Activated T-cell treated with anti-CD3 and anti-CD28 coated beads, Interleukin-2, amount 50 U/mL, for 24 hours (primary cell): ENCODE data around the gene HS2ST1.

ENCODE experiments used
- DNase-seq: peaks from one replicate; pipeline ENCODE4 v3.0.0-alpha.2; 2020
- H3K27ac Mint-ChIP-seq: 2 replicates; pipeline ENCODE4 v1.8.0; 2020; ENCODE audit warnings: mild to moderate bottlenecking, mixed read lengths
- H3K27me3 Mint-ChIP-seq: 2 replicates; pipeline ENCODE4 v1.8.0; 2020; ENCODE audit warnings: mixed read lengths
- H3K36me3 Mint-ChIP-seq: 2 replicates; pipeline ENCODE4 v1.8.0; 2020; ENCODE audit warnings: low read depth, mixed read lengths
- H3K4me1 Mint-ChIP-seq: 2 replicates; pipeline ENCODE4 v1.8.0; 2020; ENCODE audit warnings: low read depth, mixed read lengths
- H3K4me3 Mint-ChIP-seq: 2 replicates; pipeline ENCODE4 v1.8.0; 2020; ENCODE audit warnings: mild to moderate bottlenecking, moderate library complexity, mixed read lengths
- H3K9me3 Mint-ChIP-seq: 2 replicates; pipeline ENCODE4 v1.8.0; 2020; ENCODE audit warnings: mixed read lengths

HS2ST1 gene

GRCh38 chr1:87103074-87103473 lies 188.6 kb downstream of the HS2ST1 start:
- no peaks in the 10 kb centered on the region for H3K4me1 Mint-ChIP-seq
- peaks cover 44% of the 10 kb centered on the region for H3K36me3 Mint-ChIP-seq
- H3K27ac Mint-ChIP-seq = no peak overlapping the region
- no peak for DNase-seq
- no peak overlapping the region for H3K4me3 Mint-ChIP-seq
- H3K9me3 Mint-ChIP-seq = peaks cover 8% of the 10 kb centered on the region
- no peaks in the 10 kb centered on the region for H3K27me3 Mint-ChIP-seq

DNA sequence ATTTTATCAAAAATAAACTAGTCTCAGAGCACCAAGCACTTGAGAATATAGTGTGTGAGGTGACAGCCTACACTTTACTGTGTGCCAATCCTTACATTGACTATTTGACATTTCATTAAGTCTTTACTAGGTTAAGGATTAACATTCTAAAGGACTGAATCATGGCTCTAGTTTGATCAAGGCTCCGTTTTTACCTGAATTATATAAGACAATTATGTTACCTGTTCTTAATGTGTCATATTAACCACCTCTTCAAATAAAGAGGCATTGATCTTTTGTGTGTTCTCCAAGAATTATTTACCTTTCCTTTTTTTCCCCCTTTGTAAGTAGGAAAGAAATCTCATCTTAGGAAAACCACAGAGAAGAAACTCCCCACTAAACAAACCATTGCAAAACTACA lies 189.7 kb downstream of the HS2ST1 start:
- H3K27ac Mint-ChIP-seq = no peak overlapping the region
- H3K4me3 Mint-ChIP-seq = no peak overlapping the region
- no peak for DNase-seq
- H3K4me1 Mint-ChIP-seq = no peaks in the 10 kb centered on the region
- H3K9me3 Mint-ChIP-seq = peaks cover 8% of the 10 kb centered on the region
- peaks cover 41% of the 10 kb centered on the region for H3K36me3 Mint-ChIP-seq
- no peaks in the 10 kb centered on the region for H3K27me3 Mint-ChIP-seq

DNA sequence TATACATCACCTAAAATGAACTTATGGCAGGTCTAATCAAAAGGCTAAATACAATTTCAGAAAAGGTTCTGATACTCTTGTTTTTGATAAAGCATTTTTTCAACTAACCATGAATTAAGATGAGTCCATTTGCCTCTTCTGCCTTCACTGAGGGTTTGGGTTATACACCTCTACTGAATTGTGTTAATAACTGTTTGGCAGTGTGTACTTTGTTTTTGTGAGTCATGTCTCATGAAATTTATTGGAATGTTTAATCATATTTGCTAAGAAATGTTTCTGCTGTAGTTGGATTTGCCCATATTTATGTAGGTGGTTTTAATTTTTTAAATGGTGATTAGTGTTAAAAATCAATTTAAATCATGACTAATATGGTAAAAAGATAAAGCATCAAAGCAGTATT lies 190.5 kb downstream of the HS2ST1 start:
- Mint-ChIP-seq H3K4me3 (no peak overlapping the region), H3K36me3 (peaks cover 34% of the 10 kb centered on the region), H3K4me1 (no peaks in the 10 kb centered on the region), H3K27me3 (no peaks in the 10 kb centered on the region), H3K9me3 (peaks cover 2% of the 10 kb centered on the region), H3K27ac (no peak overlapping the region)
- no peak for DNase-seq

GRCh38 chr1:87106144-87106543 lies 191.7 kb downstream of the HS2ST1 start:
- H3K27me3 Mint-ChIP-seq = no peaks in the 10 kb centered on the region
- no peaks in the 10 kb centered on the region for H3K9me3 Mint-ChIP-seq
- DNase-seq = no peak
- H3K4me3 Mint-ChIP-seq = no peak overlapping the region
- no peak overlapping the region for H3K27ac Mint-ChIP-seq
- no peaks in the 10 kb centered on the region for H3K4me1 Mint-ChIP-seq
- peaks cover 24% of the 10 kb centered on the region for H3K36me3 Mint-ChIP-seq

- H3K9me3 Mint-ChIP-seq = no peaks in the 10 kb centered on the region
- no peak overlapping the region for H3K27ac Mint-ChIP-seq
- no peak for DNase-seq
- peaks cover 19% of the 10 kb centered on the region for H3K36me3 Mint-ChIP-seq
- no peaks in the 10 kb centered on the region for H3K4me1 Mint-ChIP-seq
- H3K4me3 Mint-ChIP-seq = no peak overlapping the region
- no peaks in the 10 kb centered on the region for H3K27me3 Mint-ChIP-seq
Observed at GRCh38 chr1:87106867-87107266, 192.4 kb downstream of the HS2ST1 start.

DNA sequence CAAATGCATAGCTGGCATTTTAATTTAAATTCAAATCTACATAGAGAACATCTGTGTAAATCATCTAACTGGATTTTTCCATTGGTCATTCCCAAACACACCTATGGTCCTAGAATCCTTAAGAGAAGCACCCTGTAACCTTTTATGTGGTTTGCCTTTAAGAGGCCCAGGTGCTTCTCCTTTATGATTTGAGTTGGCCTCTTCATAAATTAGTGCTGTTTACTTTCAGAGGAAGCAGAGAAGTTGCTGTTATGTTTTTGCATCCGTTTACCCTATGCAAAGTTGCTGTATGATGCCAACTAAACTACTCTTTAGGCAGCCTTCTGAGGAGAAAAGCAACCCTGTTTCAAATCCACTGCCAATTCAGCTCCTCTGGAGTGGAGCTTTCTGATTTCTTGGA lies 193.8 kb downstream of the HS2ST1 start:
- Mint-ChIP-seq H3K9me3 (no peaks in the 10 kb centered on the region), H3K27me3 (no peaks in the 10 kb centered on the region), H3K36me3 (peaks cover 19% of the 10 kb centered on the region), H3K4me3 (no peak overlapping the region), H3K27ac (no peak overlapping the region), H3K4me1 (no peaks in the 10 kb centered on the region)
- no peak for DNase-seq

DNA sequence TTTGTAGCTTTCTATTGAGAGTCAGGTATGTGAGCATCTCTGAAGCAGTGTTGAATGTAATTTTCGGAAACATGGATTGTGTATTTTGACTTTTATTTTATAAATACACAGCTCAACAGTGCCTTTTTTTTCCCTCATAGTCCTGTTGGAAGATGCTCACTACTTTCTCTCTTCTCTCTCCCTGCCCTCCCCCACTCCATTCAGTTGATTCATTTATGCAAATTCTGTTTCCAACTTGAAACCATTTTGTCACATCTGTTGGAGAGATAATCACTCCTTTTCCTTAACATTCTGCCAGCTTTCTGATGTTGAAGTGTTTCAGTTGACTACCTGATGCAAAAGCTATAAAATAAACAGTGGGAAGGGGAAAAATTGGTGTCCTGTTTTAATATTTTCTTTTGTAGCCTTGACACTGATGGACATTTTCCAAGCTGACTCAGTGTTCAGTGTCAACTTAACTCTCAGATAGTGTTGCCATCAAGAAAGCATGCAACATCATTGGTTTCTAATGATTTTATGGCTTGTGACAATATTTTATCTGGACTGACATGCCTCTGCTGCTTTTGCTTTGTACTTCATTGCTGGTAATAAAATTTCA lies 194.5 kb downstream of the HS2ST1 start:
- DNase-seq = no peak
- Mint-ChIP-seq H3K27ac (no peak overlapping the region), H3K4me1 (no peaks in the 10 kb centered on the region), H3K9me3 (no peaks in the 10 kb centered on the region), H3K36me3 (peaks cover 12% of the 10 kb centered on the region), H3K27me3 (no peaks in the 10 kb centered on the region), H3K4me3 (no peak overlapping the region)

- Mint-ChIP-seq H3K4me3 (no peak overlapping the region), H3K27me3 (no peaks in the 10 kb centered on the region), H3K4me1 (no peaks in the 10 kb centered on the region), H3K27ac (no peak overlapping the region), H3K36me3 (no peaks in the 10 kb centered on the region), H3K9me3 (no peaks in the 10 kb centered on the region)
- no peak for DNase-seq
Observed at GRCh38 chr1:87111659-87112371, 197.4 kb downstream of the HS2ST1 start.

- Mint-ChIP-seq H3K36me3 (no peaks in the 10 kb centered on the region), H3K27me3 (no peaks in the 10 kb centered on the region), H3K27ac (no peak overlapping the region), H3K4me3 (no peak overlapping the region), H3K9me3 (no peaks in the 10 kb centered on the region), H3K4me1 (no peaks in the 10 kb centered on the region)
- DNase-seq = no peak
Observed at GRCh38 chr1:87113313-87113712, 198.9 kb downstream of the HS2ST1 start.

DNA sequence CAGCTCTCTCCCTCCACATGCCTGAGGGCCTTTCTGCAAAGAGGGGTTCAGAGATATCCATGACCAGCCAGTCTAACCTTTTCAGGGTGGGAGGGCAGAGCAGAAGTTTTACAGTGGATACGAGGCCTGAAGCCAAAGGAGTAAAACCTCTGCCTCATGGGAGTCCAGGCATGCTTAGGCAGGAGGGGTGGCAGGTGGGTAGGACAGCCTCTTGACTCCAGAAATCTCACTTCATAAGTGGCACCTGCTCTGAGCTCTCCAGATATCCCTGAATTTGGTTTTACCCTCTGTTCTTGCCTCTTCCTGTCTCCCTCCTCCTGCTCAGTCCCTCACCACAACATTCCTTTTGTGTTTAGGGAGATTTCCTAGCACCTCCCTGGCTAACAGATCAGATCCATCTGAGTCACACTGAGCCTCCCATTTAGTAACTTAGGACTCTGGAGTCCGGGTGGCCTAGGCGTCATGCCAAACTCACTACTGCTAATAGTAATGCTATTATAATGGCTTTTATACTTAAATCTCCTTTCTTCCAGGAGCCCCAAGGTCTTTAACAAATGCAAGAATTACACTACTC lies 201.0 kb downstream of the HS2ST1 start:
- DNase-seq = no peak
- no peaks in the 10 kb centered on the region for H3K36me3 Mint-ChIP-seq
- no peaks in the 10 kb centered on the region for H3K27me3 Mint-ChIP-seq
- H3K4me3 Mint-ChIP-seq = no peak overlapping the region
- no peaks in the 10 kb centered on the region for H3K4me1 Mint-ChIP-seq
- H3K27ac Mint-ChIP-seq = no peak overlapping the region
- no peaks in the 10 kb centered on the region for H3K9me3 Mint-ChIP-seq

DNA sequence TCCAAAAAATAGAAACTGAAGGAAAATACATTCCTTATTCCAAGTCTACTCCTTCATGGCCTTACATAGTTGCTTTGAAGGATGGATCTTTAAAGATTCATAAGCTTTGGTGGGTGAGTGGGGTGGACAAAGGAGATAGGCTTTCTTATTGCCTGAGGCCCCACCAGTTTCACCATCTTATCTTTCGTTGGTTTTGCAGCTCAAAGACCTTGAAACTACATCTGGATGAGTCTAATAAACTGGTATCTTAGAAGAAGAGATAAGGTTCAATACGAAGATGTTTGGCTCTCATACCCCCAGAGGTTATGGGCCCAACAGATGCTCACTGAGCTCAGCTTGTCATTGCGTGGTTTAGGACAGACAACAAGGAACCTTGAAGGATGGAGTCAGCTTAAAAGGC lies 201.5 kb downstream of the HS2ST1 start:
- Mint-ChIP-seq H3K27ac (no peak overlapping the region), H3K4me3 (no peak overlapping the region), H3K4me1 (no peaks in the 10 kb centered on the region), H3K9me3 (no peaks in the 10 kb centered on the region), H3K27me3 (no peaks in the 10 kb centered on the region), H3K36me3 (no peaks in the 10 kb centered on the region)
- DNase-seq = no peak

DNA sequence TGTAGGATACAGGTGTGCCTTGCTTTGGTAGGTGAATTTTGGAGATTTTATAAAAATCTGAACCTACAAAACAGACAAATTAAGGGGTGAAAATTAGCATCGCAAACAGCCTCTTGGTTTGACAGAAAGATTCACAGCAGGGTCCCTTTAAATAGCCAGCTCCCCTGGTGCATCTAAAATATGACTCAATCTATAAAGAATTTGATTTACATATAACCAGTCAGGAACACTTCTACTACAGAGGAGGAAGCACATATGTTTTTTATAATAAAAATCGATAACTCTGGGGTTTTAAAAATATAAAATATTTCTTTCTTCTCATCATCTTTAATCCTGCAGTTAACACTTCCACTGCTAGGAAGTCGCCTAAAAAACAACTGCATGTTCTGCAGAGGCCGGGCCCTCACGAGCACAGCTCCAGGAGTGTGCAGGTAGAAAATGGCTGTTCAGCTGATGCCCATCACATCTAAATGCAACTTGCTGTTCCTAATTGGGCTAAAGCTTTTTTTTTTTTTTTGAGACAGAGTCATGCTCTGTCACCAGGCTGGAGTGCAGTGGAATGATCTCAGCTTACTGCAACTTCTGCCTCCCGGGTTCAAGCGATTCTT lies 203.4 kb downstream of the HS2ST1 start:
- Mint-ChIP-seq H3K27ac (no peak overlapping the region), H3K4me3 (no peak overlapping the region), H3K27me3 (no peaks in the 10 kb centered on the region), H3K36me3 (no peaks in the 10 kb centered on the region), H3K9me3 (no peaks in the 10 kb centered on the region), H3K4me1 (no peaks in the 10 kb centered on the region)
- DNase-seq = no peak

DNA sequence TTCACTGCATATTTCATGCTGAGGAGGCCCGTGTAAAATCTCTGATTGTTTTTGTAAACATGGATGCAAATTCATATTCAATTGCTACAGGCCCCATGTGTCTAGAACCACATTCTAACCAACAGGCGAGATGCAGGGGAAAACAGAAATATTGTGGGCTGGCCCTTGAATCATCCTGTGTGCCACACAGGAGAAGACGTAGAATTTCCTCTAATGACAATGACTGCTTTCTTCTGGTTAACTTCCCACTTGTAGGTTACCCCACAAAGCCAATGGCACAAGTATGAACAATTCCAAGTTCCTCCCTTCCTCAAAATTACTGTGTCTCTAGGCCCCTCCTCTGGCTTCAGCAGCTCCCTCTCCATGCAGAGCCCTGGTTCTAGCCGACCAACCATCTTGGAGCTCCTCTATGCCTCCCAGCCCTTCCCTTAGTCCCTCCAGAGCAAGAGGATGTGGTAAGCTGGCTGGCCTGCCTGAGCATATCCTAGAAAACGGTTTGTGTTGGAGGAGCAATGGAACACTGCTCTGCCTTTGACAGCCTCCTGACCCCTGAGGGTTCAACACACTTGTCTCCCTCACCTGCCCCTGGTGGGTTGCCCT lies 205.2 kb downstream of the HS2ST1 start:
- DNase-seq = no peak
- Mint-ChIP-seq H3K4me1 (no peaks in the 10 kb centered on the region), H3K36me3 (no peaks in the 10 kb centered on the region), H3K27me3 (no peaks in the 10 kb centered on the region), H3K27ac (no peak overlapping the region), H3K9me3 (no peaks in the 10 kb centered on the region), H3K4me3 (no peak overlapping the region)

DNA sequence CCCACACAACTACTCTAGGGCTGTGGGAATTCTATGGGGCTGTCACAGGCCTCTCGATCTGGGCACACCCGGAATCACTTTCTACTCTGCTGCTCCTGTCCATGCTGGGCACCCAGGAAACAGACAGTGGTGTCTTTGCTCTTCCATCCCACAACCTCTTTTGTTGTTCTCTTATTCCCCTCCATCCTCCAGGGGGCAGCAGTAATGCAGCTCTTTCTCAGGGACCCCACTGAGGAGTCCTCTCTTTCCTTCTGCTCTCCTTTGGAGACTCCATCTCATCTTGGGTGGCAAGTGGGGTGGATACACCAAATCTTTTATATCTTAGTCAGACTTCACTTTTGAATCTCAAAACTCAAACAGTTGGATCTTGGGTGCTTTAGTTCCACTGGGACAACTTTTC lies 206.3 kb downstream of the HS2ST1 start:
- no peaks in the 10 kb centered on the region for H3K4me1 Mint-ChIP-seq
- no peak for DNase-seq
- no peak overlapping the region for H3K27ac Mint-ChIP-seq
- no peaks in the 10 kb centered on the region for H3K36me3 Mint-ChIP-seq
- no peaks in the 10 kb centered on the region for H3K27me3 Mint-ChIP-seq
- no peak overlapping the region for H3K4me3 Mint-ChIP-seq
- no peaks in the 10 kb centered on the region for H3K9me3 Mint-ChIP-seq

DNA sequence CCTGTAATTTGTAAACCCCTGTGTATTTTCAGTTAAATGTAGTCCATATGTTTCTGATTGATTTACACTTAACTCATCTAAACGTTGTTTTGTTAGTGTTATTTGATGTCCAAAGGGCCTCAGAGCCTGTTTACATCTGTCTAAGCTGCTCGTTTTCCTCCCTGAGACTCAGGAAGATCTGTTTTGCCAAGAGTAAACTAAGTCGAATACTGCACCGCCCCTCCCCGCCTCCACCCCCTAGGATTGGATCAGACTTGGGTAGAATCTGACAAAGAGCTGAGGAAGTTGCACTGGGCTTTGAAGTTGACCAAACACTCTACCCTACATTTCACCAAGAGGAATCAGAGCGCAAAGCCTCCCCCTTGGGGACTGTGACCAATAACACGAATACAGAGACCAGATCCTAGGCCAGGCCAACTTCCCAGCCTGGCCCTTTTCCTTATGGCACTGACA lies 207.3 kb downstream of the HS2ST1 start:
- Mint-ChIP-seq H3K9me3 (no peaks in the 10 kb centered on the region), H3K36me3 (no peaks in the 10 kb centered on the region), H3K27ac (no peak overlapping the region), H3K4me3 (no peak overlapping the region), H3K27me3 (no peaks in the 10 kb centered on the region), H3K4me1 (no peaks in the 10 kb centered on the region)
- DNase-seq = no peak
